GM12878 (cell line): ENCODE data around the gene RAD51AP1. TPM values are rescaled to one million over a fixed set of nuclear protein-coding genes. Genes with fewer than 3 reads are reported as not detected.

Source experiments
- ATAC-seq: fragments of 200-7000 bp; cut with Tn5 transposase; 3 replicates; pipeline ENCODE4 v1.9.1; 2020; ENCODE audit warnings: mild to moderate bottlenecking, moderate library complexity
- BruUV-seq: library from RNA; stranded (reverse); fragments of 400-500 nt; replicated peaks from 2 replicates; lab custom pipeline; 2021; lab: Mats Ljungman, UMichigan
- CTCF ChIA-PET: fragments of 300-600 bp; sonication (Branson Sonifier 250); formaldehyde crosslinking; extraction: SDS; loops from one replicate; lab custom pipeline; 2021; ENCODE audit warnings: inconsistent platforms; lab: Yijun Ruan, JAX
- POLR2A ChIA-PET: fragments of 350-600 bp; formaldehyde crosslinking; extraction: SDS; loops from one replicate; lab custom pipeline; 2021; ENCODE audit warnings: inconsistent platforms; lab: Charles Lee
- RAD21 ChIA-PET: fragments of 300-600 bp; sonication (Branson Sonifier 250); formaldehyde crosslinking; loops from one replicate; lab custom pipeline; 2023; ENCODE audit warnings: antibody characterized with exemption; ENCODE audit not compliant: unreplicated experiment; lab: Charles Lee
- SMC1A ChIA-PET: fragments of 300-600 bp; sonication (Branson Sonifier 250); formaldehyde crosslinking; loops from one replicate; lab custom pipeline; 2023; ENCODE audit not compliant: unreplicated experiment, uncharacterized antibody; lab: Charles Lee
- DNase-seq: peaks from one replicate; pipeline ENCODE4 v3.0.0-alpha.2; 2011; ENCODE audit warnings: low read depth, low spot score
- FAIRE-seq: peaks from 3 replicates; lab custom pipeline; 2011; peaks lifted over from hg19 to GRCh38; lab: Jason Lieb, UNC
- H2AFZ ChIP-seq: 2 replicates; pipeline ENCODE4 v1.6.0; 2011; ENCODE audit warnings: low read depth, low read length, control low read depth; ENCODE audit not compliant: control insufficient read depth
- H3K27ac ChIP-seq: 2 replicates; pipeline ENCODE4 v1.5.1; 2011; ENCODE audit warnings: control low read depth; ENCODE audit not compliant: control insufficient read depth, insufficient read depth
- H3K27me3 ChIP-seq, 2 experiments: replicated peaks in 1 of 2; 2 replicates each; pipeline versions ENCODE4 v1.6.0 to v1.6.1; 2011; ENCODE audit warnings: low read length in 1 of 2; ENCODE audit not compliant: control insufficient read depth in 2 of 2, insufficient read depth in 2 of 2
- H3K36me3 ChIP-seq, 2 experiments: 2 replicates each; pipeline ENCODE4 v1.5.1; 2011; ENCODE audit warnings: low read length in 1 of 2; ENCODE audit not compliant: control insufficient read depth in 2 of 2, insufficient read depth in 2 of 2
- H3K4me1 ChIP-seq: 2 replicates; pipeline ENCODE4 v1.6.1; 2011; ENCODE audit warnings: mild to moderate bottlenecking, low read length, moderate library complexity, mixed read lengths; ENCODE audit not compliant: control insufficient read depth, insufficient read depth
- H3K4me2 ChIP-seq: 2 replicates; pipeline ENCODE4 v1.6.0; 2011; ENCODE audit warnings: control low read depth; ENCODE audit not compliant: control insufficient read depth, insufficient read depth
- H3K4me3 ChIP-seq: fragments of 200-600 bp; sonication (generic); 2 replicates; pipeline ENCODE4 v1.5.1; 2016
- H3K79me2 ChIP-seq: 2 replicates; pipeline ENCODE4 v1.6.0; 2011; ENCODE audit warnings: low read length; ENCODE audit not compliant: control insufficient read depth, insufficient read depth
- H3K9ac ChIP-seq: 2 replicates; pipeline ENCODE4 v1.8.0; 2011; ENCODE audit warnings: low read length, control low read depth, mixed read lengths; ENCODE audit not compliant: control insufficient read depth, insufficient read depth
- H3K9me3 ChIP-seq: replicated peaks from 3 replicates; pipeline ENCODE4 v1.5.1; 2011; ENCODE audit warnings: mild to moderate bottlenecking, low read length; ENCODE audit not compliant: control insufficient read depth, insufficient read depth
- H4K20me1 ChIP-seq: 2 replicates; pipeline ENCODE4 v1.6.0; 2011; ENCODE audit not compliant: control insufficient read depth, insufficient read depth
- ATF7 ChIP-seq: fragments of 450-650 bp; IDR thresholded peaks from 2 replicates; pipeline ENCODE4 v1.6.1; 2016; ENCODE audit warnings: low read depth, mild to moderate bottlenecking
- FOS ChIP-seq: IDR thresholded peaks from 3 replicates; pipeline ENCODE4 v1.6.1; 2011; ENCODE audit warnings: borderline replicate concordance; ENCODE audit not compliant: insufficient read length; ENCODE audit errors: extremely low read depth
- NBN ChIP-seq: fragments of 450-650 bp; IDR thresholded peaks from 2 replicates; pipeline ENCODE4 v1.6.1; 2016
- NR2C1 ChIP-seq: fragments of 450-650 bp; IDR thresholded peaks from 2 replicates; pipeline ENCODE4 v1.6.1; 2017; ENCODE audit warnings: antibody characterized with exemption, mild to moderate bottlenecking, moderate library complexity
- RCOR1 ChIP-seq: conservative IDR thresholded peaks from 2 replicates; pipeline ENCODE4 v1.6.1; 2012; ENCODE audit warnings: low read depth, low read length, improper control_type of control experiment
- RUNX3 ChIP-seq: IDR thresholded peaks from 2 replicates; pipeline ENCODE4 v1.6.1; 2012; ENCODE audit warnings: low read length, inconsistent platforms
- SP1 ChIP-seq: IDR thresholded peaks from one replicate; pipeline ENCODE4 v1.6.1; 2011; ENCODE audit warnings: low read depth, low read length
- ZSCAN29 ChIP-seq: fragments of 450-650 bp; IDR thresholded peaks from 2 replicates; pipeline ENCODE4 v1.6.1; 2017; ENCODE audit warnings: mild to moderate bottlenecking, moderate library complexity
- WGBS: methylation state at CpG from one replicate; pipeline ENCODE4 v1.1.6; 2016; ENCODE audit warnings: low lambda C conversion rate; ENCODE audit not compliant: insufficient replicate concordance, insufficient coverage; ENCODE audit errors: missing lambda C conversion rate; 5-methylcytosine and 5-hydroxymethylcytosine counted together
- in situ Hi-C: fragments of 300-500 bp; cut with MboI; formaldehyde crosslinking; loops from 9 replicates; pipeline ENCODE4 v1.14.3; 2018; ENCODE audit warnings: mixed read lengths
- intact Hi-C: fragments of 100-400 bp; cut with micrococcal nuclease; formaldehyde crosslinking; loops from one replicate; pipeline ENCODE4 v1.14.2; 2022; ENCODE audit not compliant: unreplicated experiment
- polyA plus RNA-seq, 11 experiments: library from polyadenylated mRNA; depleted of rRNA in 4 of 11; unstranded in 6 of 11; stranded (reverse) in 5 of 11; fragments of >200 nt; fragmentation: Nextera tagmentation in 4 of 11; fragmentation: Illumina TruSeq in 1 of 11; extraction: Ambion mirVana in 4 of 11; extraction: Trizol in 1 of 11; gene quantifications; 1 replicate in 1 of 11; 2 replicates in 10 of 11; pipeline versions ENCODE4 v1.2.1 to v1.2.3, GENCODE V29; 2011 to 2016; ENCODE audit warnings: inconsistent platforms in 2 of 11, missing spikeins in 2 of 11, low read depth in 1 of 11
- total RNA-seq, 4 experiments: library from RNA; depleted of rRNA in 3 of 4; stranded (reverse); fragments of >200 nt in 3 of 4; fragmentation: Illumina TruSeq in 1 of 4; extraction: Trizol in 1 of 4; gene quantifications; 2 replicates each; pipeline versions ENCODE4 v1.2.1 to v1.2.3, GENCODE V29; 2013 to 2021
- TF ChIP-seq, protein P1 (sequence below), 3 experiments: IDR thresholded peaks in 2 of 3; conservative IDR thresholded peaks in 1 of 3; 2 replicates each; pipeline ENCODE4 v1.5.1; 2011; ENCODE audit warnings: low read depth in 3 of 3, low read length in 3 of 3, mild to moderate bottlenecking in 3 of 3, control low read depth in 2 of 3, moderate library complexity in 2 of 3, inconsistent platforms in 1 of 3, mixed read lengths in 1 of 3; ENCODE audit not compliant: control insufficient read depth in 2 of 3, insufficient read depth in 1 of 3; ENCODE audit errors: extremely low read depth in 1 of 3

The RAD51AP1 gene
- total and polyA plus RNA-seq, 10 of the 15 experiments (the other 5 are each of a cell fraction or from before 2014, with no cell fraction given) = 22.3 to 86.0 (median 50.9) TPM

DNA sequence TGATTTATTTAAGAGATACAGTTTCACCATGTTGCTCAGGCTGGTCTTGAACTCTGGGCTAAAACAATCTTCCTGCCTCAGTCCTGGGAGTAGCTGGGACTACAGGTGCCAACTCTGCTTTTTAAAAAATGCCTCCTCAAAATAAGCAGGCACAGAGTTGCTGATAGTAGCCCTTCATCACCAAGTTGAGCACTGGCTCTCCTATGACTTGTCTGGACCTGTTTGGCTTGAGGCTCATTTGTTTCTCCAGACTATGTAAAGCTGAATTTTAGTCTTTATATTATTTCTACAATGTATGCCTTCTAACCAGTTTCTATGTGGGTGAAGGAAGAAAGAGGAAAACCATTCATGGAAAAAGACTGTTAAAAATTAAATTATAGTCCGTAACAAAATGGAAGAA, 39.5 kb upstream of the RAD51AP1 start:
- POLR2A ChIA-PET = no interaction called here

More for the DNA sequence above, 39.5 kb upstream of the RAD51AP1 start:
- no peaks in the 10 kb centered on the region for H3K79me2 ChIP-seq
- WGBS = 96% methylated on average over 1 of the region's 1 CpG
- BruUV-seq = no TSS peak
- SMC1A ChIA-PET = interaction anchor here (1.0 kb wide), 1 partner anchor 613 kb away, joined by 3 read pairs; no protein-coding TSS in a partner anchor
- H3K4me2 ChIP-seq = no peak overlapping the region
- H3K36me3 ChIP-seq = peaks cover 1 to 18% of the 10 kb centered on the region in 2 experiments; a peak in 2 of 4 replicates
- TF ChIP-seq RCOR1 (no peak), RUNX3 (no peak), ATF7 (no peak), ZSCAN29 (no peak), NR2C1 (no peak), NBN (no peak), FOS (no peak), SP1 (no peak)
- TF ChIP-seq, protein P1, sequence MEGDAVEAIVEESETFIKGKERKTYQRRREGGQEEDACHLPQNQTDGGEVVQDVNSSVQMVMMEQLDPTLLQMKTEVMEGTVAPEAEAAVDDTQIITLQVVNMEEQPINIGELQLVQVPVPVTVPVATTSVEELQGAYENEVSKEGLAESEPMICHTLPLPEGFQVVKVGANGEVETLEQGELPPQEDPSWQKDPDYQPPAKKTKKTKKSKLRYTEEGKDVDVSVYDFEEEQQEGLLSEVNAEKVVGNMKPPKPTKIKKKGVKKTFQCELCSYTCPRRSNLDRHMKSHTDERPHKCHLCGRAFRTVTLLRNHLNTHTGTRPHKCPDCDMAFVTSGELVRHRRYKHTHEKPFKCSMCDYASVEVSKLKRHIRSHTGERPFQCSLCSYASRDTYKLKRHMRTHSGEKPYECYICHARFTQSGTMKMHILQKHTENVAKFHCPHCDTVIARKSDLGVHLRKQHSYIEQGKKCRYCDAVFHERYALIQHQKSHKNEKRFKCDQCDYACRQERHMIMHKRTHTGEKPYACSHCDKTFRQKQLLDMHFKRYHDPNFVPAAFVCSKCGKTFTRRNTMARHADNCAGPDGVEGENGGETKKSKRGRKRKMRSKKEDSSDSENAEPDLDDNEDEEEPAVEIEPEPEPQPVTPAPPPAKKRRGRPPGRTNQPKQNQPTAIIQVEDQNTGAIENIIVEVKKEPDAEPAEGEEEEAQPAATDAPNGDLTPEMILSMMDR (IDR thresholded peaks at IDR 0.05 in 2 of 3, conservative IDR thresholded peaks at IDR 0.05 in 1 of 3; ENCODE audit: control insufficient read depth in 2 of 3, extremely low read depth in 1 of 3, insufficient read depth in 1 of 3, low read depth in 3 of 3, low read length in 3 of 3) = no peak
- ATAC-seq (no peak), FAIRE-seq (no peak), DNase-seq (no peak)
- RAD21 ChIA-PET = no interaction called here
- no peaks in the 10 kb centered on the region for H4K20me1 ChIP-seq
- H3K27me3 ChIP-seq = no peaks in the 10 kb centered on the region
- no peaks in the 10 kb centered on the region for H3K9me3 ChIP-seq
- in situ Hi-C loops (no loop called here), intact Hi-C loops (no loop called here)
- no peak overlapping the region for H3K9ac ChIP-seq
- H3K4me1 ChIP-seq = peaks cover 11% of the 10 kb centered on the region; the same call in 1 of the 2 replicates
- H3K27ac ChIP-seq = no peak overlapping the region
- CTCF ChIA-PET = interaction anchor here (1.0 to 1.1 kb wide), 2 partner anchors 612 to 613 kb away, joined by 3 to 4 read pairs; no protein-coding TSS in a partner anchor
- no peak overlapping the region for H2AFZ ChIP-seq
- no peak overlapping the region for H3K4me3 ChIP-seq
